BLaER1 treated with 17β-estradiol and CSF1 and Interleukin-3, amounts not matched to agents 10 nM and 100 nM (cell line): ENCODE data around the gene CDK15.

ENCODE experiments used
- H3K27ac ChIP-seq, 11 experiments: shearing (Covaris generic); formaldehyde crosslinking; 2 replicates each; pipeline ENCODE4 v1.8.1; 2022
- H3K27me3 ChIP-seq, 11 experiments: shearing (Covaris generic); formaldehyde crosslinking; 2 replicates each; pipeline ENCODE4 v1.8.1; 2022
- H3K36me3 ChIP-seq, 11 experiments: shearing (Covaris generic); formaldehyde crosslinking; 2 replicates each; pipeline ENCODE4 v1.8.1; 2022
- H3K4me1 ChIP-seq, 10 experiments: shearing (Covaris generic); formaldehyde crosslinking; 2 replicates each; pipeline ENCODE4 v1.8.1; 2022
- H3K4me2 ChIP-seq, 11 experiments: shearing (Covaris generic); formaldehyde crosslinking; 2 replicates each; pipeline ENCODE4 v1.8.1; 2022
- H3K4me3 ChIP-seq, 10 experiments: shearing (Covaris generic); formaldehyde crosslinking; 2 replicates each; pipeline ENCODE4 v1.8.1; 2022
- H3K9ac ChIP-seq, 11 experiments: shearing (Covaris generic); formaldehyde crosslinking; 2 replicates each; pipeline ENCODE4 v1.8.1; 2022
- H3K9me3 ChIP-seq, 11 experiments: shearing (Covaris generic); formaldehyde crosslinking; replicated peaks in 1 of 11; 2 replicates each; pipeline ENCODE4 v1.8.1; 2022
- H4K20me1 ChIP-seq, 11 experiments: shearing (Covaris generic); formaldehyde crosslinking; 2 replicates each; pipeline ENCODE4 v1.8.1; 2022
- Cebpa-rat ChIP-seq, 11 experiments: shearing (Covaris generic); IDR thresholded peaks; 2 replicates each; pipeline ENCODE4 v1.8.1; 2022

The CDK15 gene

DNA sequence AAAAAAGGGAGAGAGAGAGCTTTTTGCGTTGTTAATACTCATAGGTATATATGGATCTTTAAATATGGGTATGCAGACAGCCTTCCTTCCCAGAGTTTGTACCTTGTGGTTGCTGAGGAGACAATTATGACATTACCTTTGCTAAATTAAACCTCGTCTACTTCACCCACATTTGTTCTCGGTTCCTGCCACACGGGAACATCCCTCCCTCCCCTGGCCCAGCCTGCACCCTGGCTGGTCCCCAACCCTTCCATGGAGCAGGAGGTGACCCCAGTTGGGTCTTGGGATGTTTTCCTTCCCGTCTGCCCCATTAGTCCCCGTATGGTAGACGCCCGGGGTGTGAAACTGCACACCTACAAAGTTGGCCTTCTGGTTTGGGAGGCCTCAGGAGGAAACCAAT lies 122.0 kb downstream of the CDK15 start:
- Histone ChIP-seq H3K9me3 (no peaks in the 10 kb centered on the region), H3K36me3 (no peaks in the 10 kb centered on the region), H3K9ac (no peak overlapping the region), H3K4me2 (no peak overlapping the region), H3K4me1 (peaks cover 5 to 27% (median 23%) of the 10 kb centered on the region in 10 experiments; a peak in 18 of 20 replicates), H3K27ac (no peak overlapping the region), H4K20me1 (no peaks in the 10 kb centered on the region), H3K4me3 (no peak overlapping the region), H3K27me3 (no peaks in the 10 kb centered on the region)
- no peak for TF ChIP-seq Cebpa-rat (IDR thresholded peaks at IDR 0.05)

DNA sequence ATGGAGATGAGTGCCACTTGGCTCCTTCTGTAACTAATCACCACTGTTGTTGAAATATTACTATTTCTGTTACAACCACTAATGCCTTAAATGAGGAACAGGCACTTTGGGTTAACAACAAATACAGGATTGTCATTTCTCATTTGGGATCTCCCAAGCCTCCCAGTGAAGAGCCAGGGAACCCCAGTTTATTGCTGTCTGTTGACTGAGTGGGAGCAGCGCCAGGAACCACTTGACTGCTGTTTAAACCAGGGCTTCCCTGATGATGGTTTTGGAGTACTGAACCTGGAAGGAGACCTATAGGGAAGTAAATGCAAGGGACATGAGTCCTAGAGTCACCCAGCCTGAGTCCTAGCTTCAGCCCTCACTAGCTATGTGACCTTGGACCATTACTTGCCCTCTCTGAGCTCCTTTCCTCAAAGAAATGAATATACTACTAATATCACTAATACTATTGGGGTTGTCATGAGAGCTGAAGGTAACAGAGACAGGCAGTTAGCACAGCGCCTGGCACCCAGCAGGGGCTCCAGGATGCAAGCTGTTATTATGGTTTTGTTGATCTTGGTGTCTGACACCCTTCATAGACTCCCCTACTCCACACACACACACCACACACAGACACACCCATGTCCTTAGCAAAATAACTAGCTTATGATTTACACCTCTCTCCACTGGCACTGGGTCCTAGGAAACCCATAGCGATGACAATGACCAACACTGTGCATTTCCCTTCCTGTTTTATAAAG lies 123.1 kb downstream of the CDK15 start:
- Histone ChIP-seq H3K27me3 (no peaks in the 10 kb centered on the region), H3K4me3 (no peak overlapping the region), H3K4me2 (no peak overlapping the region), H3K36me3 (no peaks in the 10 kb centered on the region), H3K27ac (no peak overlapping the region), H3K4me1 (peaks cover 5 to 27% (median 23%) of the 10 kb centered on the region in 10 experiments; a peak in 18 of 20 replicates), H3K9me3 (peaks cover 0 to 5% (median 2%) of the 10 kb centered on the region in 11 experiments; a peak in 10 of 22 replicates), H4K20me1 (no peaks in the 10 kb centered on the region), H3K9ac (no peak overlapping the region)
- TF ChIP-seq Cebpa-rat (IDR thresholded peaks at IDR 0.05): no peak

DNA sequence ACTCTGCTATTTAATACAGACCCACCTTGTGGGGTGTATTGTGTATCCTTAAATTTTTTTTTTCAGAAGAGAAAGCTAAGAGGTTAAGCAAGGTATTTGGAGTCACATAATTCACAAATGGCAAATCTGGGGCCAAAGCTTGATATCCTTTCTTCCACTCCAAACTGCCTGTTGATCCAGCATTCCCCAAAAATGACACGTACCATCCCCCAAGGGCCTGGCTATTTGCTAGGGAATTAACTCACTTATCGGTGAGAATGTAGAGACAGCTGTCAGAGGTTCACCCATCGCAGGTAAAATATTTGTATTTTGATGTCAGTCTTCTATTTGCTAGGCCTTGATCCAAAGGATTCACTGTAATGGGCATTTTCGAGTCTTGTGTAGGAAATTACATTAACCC lies 123.7 kb downstream of the CDK15 start:
- Histone ChIP-seq H3K27me3 (no peaks in the 10 kb centered on the region), H3K4me1 (peaks cover 5 to 27% (median 23%) of the 10 kb centered on the region in 10 experiments; a peak in 18 of 20 replicates), H3K9ac (no peak overlapping the region), H3K36me3 (no peaks in the 10 kb centered on the region), H3K4me3 (no peak overlapping the region), H3K4me2 (peak overlapping the region in 3 of 11 experiments; percentile 66 to 82 (median 76); a peak in 5 of 22 replicates), H3K9me3 (peaks cover 4 to 10% (median 8%) of the 10 kb centered on the region in 11 experiments; a peak in 18 of 22 replicates), H3K27ac (no peak overlapping the region), H4K20me1 (no peaks in the 10 kb centered on the region)
- TF ChIP-seq Cebpa-rat (IDR thresholded peaks at IDR 0.05): no peak

DNA sequence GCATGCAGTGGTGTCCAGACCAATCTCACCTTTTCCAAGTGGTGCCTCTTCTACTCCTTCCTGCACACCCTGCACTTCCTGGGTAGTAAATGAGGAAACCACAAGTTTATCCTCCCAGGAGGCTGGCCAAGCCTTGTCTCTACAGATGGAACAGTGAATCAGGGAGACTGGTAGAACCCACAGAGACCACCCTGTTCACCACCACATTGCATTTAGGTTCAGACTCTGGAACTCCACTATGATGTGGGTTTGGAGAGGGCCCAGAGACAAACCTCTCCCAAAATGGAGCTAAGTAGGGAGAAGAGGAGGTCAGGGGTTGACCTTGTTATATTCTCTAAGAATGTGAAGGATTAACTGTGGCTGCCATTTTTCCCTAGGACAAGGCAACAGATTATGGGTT lies 124.5 kb downstream of the CDK15 start:
- Histone ChIP-seq H3K9ac (no peak overlapping the region), H3K4me2 (peak overlapping the region; percentile 31 to 83 (median 69); a peak in 20 of 22 replicates), H3K27me3 (no peaks in the 10 kb centered on the region), H3K27ac (no peak overlapping the region), H3K4me3 (no peak overlapping the region), H3K36me3 (no peaks in the 10 kb centered on the region), H3K4me1 (peaks cover 5 to 27% (median 23%) of the 10 kb centered on the region in 10 experiments; a peak in 18 of 20 replicates), H3K9me3 (peaks cover 11 to 17% (median 16%) of the 10 kb centered on the region in 11 experiments; a peak in 21 of 22 replicates), H4K20me1 (no peaks in the 10 kb centered on the region)
- TF ChIP-seq Cebpa-rat (IDR thresholded peaks at IDR 0.05): no peak

DNA sequence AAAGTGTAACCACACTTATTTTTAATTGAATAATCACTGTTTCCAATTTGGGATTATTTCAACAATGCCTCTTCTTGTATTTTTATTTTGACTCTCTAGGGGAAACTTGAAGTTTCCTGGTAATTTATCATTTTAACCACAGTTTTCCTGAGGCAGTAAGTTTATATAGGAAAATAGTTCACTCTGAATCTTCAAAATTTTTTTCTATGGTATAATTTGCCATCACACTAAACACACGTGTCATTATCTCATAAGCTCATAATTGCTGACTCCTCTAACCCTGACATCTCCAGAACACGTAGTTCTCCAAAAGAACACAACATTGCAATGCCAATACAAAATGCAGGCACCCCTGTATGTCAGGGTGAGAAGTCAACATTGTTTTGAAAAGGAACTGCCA lies 125.1 kb downstream of the CDK15 start:
- no peak for TF ChIP-seq Cebpa-rat (IDR thresholded peaks at IDR 0.05)
- H3K27ac ChIP-seq: no peak overlapping the region
- peaks cover 11 to 22% (median 18%) of the 10 kb centered on the region in 11 experiments; a peak in 21 of 22 replicates for H3K9me3 ChIP-seq
- no peaks in the 10 kb centered on the region for H4K20me1 ChIP-seq
- no peaks in the 10 kb centered on the region for H3K27me3 ChIP-seq
- no peaks in the 10 kb centered on the region for H3K36me3 ChIP-seq
- no peak overlapping the region for H3K4me3 ChIP-seq
- H3K4me1 ChIP-seq: peaks cover 5 to 27% (median 23%) of the 10 kb centered on the region in 10 experiments; a peak in 18 of 20 replicates
- H3K4me2 ChIP-seq: peak overlapping the region in 10 of 11 experiments; percentile 8 to 83 (median 71); a peak in 19 of 22 replicates
- H3K9ac ChIP-seq: no peak overlapping the region

DNA sequence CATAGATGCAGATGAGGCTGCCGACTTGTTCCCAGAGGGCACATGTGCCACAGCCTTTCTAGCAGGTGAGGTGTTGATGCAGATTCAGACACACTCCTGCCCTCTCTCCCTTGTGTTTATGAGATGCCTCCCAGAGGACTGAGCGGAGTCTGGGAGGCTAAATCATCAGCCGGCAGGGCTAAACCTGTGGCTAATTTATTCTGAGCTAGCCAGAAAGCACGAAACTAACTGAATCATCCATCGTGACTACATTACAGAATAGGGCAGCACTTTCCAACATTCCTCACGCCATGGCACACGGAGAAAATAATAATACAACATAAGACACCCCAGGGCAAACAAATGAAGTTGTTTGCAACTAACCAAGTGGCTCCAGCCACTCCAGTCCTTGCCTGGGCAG lies 125.6 kb downstream of the CDK15 start:
- peak overlapping the region in 10 of 11 experiments; percentile 8 to 83 (median 71); a peak in 19 of 22 replicates for H3K4me2 ChIP-seq
- H4K20me1 ChIP-seq: no peaks in the 10 kb centered on the region
- H3K9ac ChIP-seq: no peak overlapping the region
- H3K9me3 ChIP-seq: peaks cover 11 to 22% (median 18%) of the 10 kb centered on the region in 11 experiments; a peak in 21 of 22 replicates
- H3K36me3 ChIP-seq: no peaks in the 10 kb centered on the region
- no peak overlapping the region for H3K27ac ChIP-seq
- H3K4me3 ChIP-seq: no peak overlapping the region
- peaks cover 5 to 27% (median 23%) of the 10 kb centered on the region in 10 experiments; a peak in 18 of 20 replicates for H3K4me1 ChIP-seq
- TF ChIP-seq Cebpa-rat (IDR thresholded peaks at IDR 0.05): no peak
- no peaks in the 10 kb centered on the region for H3K27me3 ChIP-seq

DNA sequence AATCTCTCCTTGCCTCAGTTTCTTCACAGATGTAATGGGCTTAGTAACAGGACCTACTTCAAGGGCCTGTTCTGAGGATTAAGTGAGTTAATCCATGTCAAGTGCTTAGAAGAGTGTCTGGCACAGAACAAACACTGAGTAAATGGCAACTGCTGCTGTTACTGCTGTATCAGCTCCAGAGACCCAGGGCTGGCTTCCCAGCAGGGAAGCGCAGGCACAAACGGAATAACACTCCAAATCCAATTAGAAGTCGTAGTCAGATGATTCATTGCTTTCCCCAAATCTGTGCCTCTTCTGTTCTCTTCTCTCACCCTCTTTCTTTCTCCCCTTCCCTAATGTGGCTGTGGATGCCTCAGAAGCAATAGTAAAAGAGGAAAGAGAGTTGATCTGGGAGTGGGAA lies 126.2 kb downstream of the CDK15 start:
- TF ChIP-seq Cebpa-rat (IDR thresholded peaks at IDR 0.05): no peak
- no peak overlapping the region for H3K4me3 ChIP-seq
- H3K27me3 ChIP-seq: no peaks in the 10 kb centered on the region
- H3K9me3 ChIP-seq: peaks cover 11 to 22% (median 18%) of the 10 kb centered on the region in 11 experiments; a peak in 21 of 22 replicates
- H3K9ac ChIP-seq: no peak overlapping the region
- H3K4me2 ChIP-seq: peak overlapping the region in 10 of 11 experiments; percentile 8 to 83 (median 71); a peak in 18 of 22 replicates
- no peak overlapping the region for H3K27ac ChIP-seq
- no peaks in the 10 kb centered on the region for H3K36me3 ChIP-seq
- no peaks in the 10 kb centered on the region for H4K20me1 ChIP-seq
- peaks cover 5 to 27% (median 24%) of the 10 kb centered on the region in 10 experiments; a peak in 18 of 20 replicates for H3K4me1 ChIP-seq

DNA sequence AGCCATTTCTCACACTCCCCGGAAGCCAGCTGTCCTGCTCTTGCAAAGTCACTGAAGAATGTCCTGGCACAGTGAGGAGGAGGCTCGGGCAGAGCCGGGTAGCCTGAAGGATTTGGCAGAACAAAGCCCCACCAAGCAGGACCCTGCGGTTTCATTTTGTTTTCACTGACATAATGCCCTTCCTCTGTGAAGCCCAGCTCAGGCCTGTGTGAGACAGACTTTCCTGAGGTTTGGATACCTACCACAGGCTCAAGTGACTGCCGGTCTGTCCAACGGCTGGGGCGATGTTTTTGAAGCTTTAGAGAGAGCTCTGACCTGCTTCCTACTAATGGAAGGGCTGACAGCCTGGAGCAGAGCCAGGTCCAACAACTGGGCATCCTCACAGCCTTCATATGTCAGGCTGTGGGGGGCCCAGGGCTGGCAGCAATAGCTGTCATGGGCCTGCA lies 127.5 kb downstream of the CDK15 start:
- no peak overlapping the region for H3K9ac ChIP-seq
- no peak overlapping the region for H3K27ac ChIP-seq
- peaks cover 12 to 35% (median 25%) of the 10 kb centered on the region in 10 experiments for H3K4me1 ChIP-seq
- no peak for TF ChIP-seq Cebpa-rat (IDR thresholded peaks at IDR 0.05)
- no peaks in the 10 kb centered on the region for H3K27me3 ChIP-seq
- H3K4me3 ChIP-seq: no peak overlapping the region
- no peak overlapping the region for H3K4me2 ChIP-seq
- no peaks in the 10 kb centered on the region for H3K36me3 ChIP-seq
- no peaks in the 10 kb centered on the region for H4K20me1 ChIP-seq
- peaks cover 11 to 22% (median 18%) of the 10 kb centered on the region in 11 experiments; a peak in 21 of 22 replicates for H3K9me3 ChIP-seq

DNA sequence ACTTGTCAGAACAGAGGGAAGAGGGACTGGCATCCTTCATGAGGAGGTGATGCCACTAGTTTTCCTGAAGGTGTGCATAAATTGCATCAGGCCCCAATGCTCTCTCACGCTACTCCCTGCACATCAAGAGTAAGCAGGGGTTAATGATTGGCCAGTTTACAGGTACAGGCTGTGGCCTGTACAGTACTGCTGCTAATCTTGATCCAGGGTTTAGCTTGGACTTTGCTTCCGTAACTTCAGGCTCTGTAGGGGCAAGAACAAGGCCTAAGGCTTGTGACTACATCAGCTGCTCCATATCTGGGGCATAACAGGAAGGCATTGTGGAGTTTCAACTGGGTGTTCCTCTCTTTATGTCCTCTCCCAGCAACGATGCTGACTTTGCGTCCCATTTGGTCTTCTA lies 130.5 kb downstream of the CDK15 start:
- Histone ChIP-seq H4K20me1 (no peaks in the 10 kb centered on the region), H3K9me3 (peaks cover 11 to 22% (median 18%) of the 10 kb centered on the region in 11 experiments; a peak in 21 of 22 replicates), H3K4me1 (peaks cover 7 to 21% (median 10%) of the 10 kb centered on the region in 10 experiments; a peak in 19 of 20 replicates), H3K36me3 (no peaks in the 10 kb centered on the region), H3K4me3 (no peak overlapping the region), H3K27ac (no peak overlapping the region), H3K4me2 (no peak overlapping the region), H3K27me3 (no peaks in the 10 kb centered on the region), H3K9ac (no peak overlapping the region)
- TF ChIP-seq Cebpa-rat (IDR thresholded peaks at IDR 0.05): no peak
